PC-9 (cell line): ENCODE measurements around the gene MLEC. TPM values are rescaled to one million over a fixed set of nuclear protein-coding genes. Genes with fewer than 3 reads are reported as not detected.

ENCODE experiments used
- BruUV-seq: library from RNA; stranded (reverse); fragments of 400-500 nt; replicated peaks from 2 replicates; lab custom pipeline; 2021; lab: Mats Ljungman, UMichigan
- CTCF ChIA-PET: fragments of 300-600 bp; sonication (Branson Sonifier 250); formaldehyde crosslinking; loops from one replicate; lab custom pipeline; 2022; ENCODE audit warnings: antibody characterized with exemption; lab: Charles Lee
- POLR2A ChIA-PET: fragments of 300-600 bp; sonication (Branson Sonifier 250); formaldehyde crosslinking; loops from one replicate; lab custom pipeline; 2022; ENCODE audit warnings: antibody characterized with exemption; ENCODE audit not compliant: unreplicated experiment; lab: Charles Lee
- DNase-seq, 2 experiments: peaks; one replicate each; pipeline versions ENCODE4 v3.0.0 to v3.0.0-alpha.2; 2015 to 2022; ENCODE audit warnings: mixed read lengths in 1 of 2
- H2AFZ ChIP-seq: fragments of 200-600 bp; sonication (generic); 2 replicates; pipeline ENCODE4 v1.8.1; 2017; ENCODE audit warnings: antibody characterized with exemption
- H3F3A ChIP-seq: fragments of 200-600 bp; sonication (generic); 2 replicates; pipeline ENCODE4 v1.8.1; 2017; ENCODE audit warnings: antibody characterized with exemption, mild to moderate bottlenecking, low read depth; ENCODE audit not compliant: insufficient read depth
- H3K27ac ChIP-seq: fragments of 200-600 bp; sonication (generic); 2 replicates; pipeline ENCODE4 v1.6.1; 2016; ENCODE audit warnings: mixed run types
- H3K27me3 ChIP-seq: fragments of 200-600 bp; sonication (generic); 2 replicates; pipeline ENCODE4 v1.6.1; 2016; ENCODE audit warnings: low read depth, mixed run types; ENCODE audit not compliant: insufficient read depth
- H3K36me3 ChIP-seq: fragments of 200-600 bp; sonication (generic); 2 replicates; pipeline ENCODE4 v1.6.1; 2016; ENCODE audit warnings: low read depth, mixed run types
- H3K4me1 ChIP-seq: fragments of 200-600 bp; sonication (generic); replicated peaks from 2 replicates; pipeline ENCODE4 v1.6.1; 2016; ENCODE audit warnings: mixed run types; ENCODE audit not compliant: insufficient read depth
- H3K4me2 ChIP-seq: fragments of 200-600 bp; sonication (generic); 2 replicates; pipeline ENCODE4 v1.6.1; 2017; ENCODE audit warnings: mixed run types
- H3K4me3 ChIP-seq: fragments of 200-600 bp; sonication (generic); 2 replicates; pipeline ENCODE4 v1.6.1; 2016; ENCODE audit warnings: mixed run types
- H3K79me2 ChIP-seq: fragments of 200-600 bp; sonication (generic); 2 replicates; pipeline ENCODE4 v1.6.1; 2017; ENCODE audit warnings: low read depth, mixed run types
- H3K9me2 ChIP-seq: fragments of 200-600 bp; sonication (generic); 2 replicates; pipeline ENCODE4 v1.8.1; 2017; ENCODE audit warnings: mild to moderate bottlenecking; ENCODE audit not compliant: insufficient read depth
- H3K9me3 ChIP-seq: fragments of 200-600 bp; sonication (generic); 2 replicates; pipeline ENCODE4 v1.8.1; 2016; ENCODE audit warnings: low read depth; ENCODE audit not compliant: insufficient read depth
- H4K20me1 ChIP-seq: fragments of 200-600 bp; sonication (generic); 2 replicates; pipeline ENCODE4 v1.8.1; 2017; ENCODE audit not compliant: insufficient read depth
- CTCF ChIP-seq: fragments of 200-600 bp; sonication (generic); conservative IDR thresholded peaks from 2 replicates; pipeline ENCODE4 v1.6.1; 2017; ENCODE audit warnings: mixed run types, antibody characterized with exemption, mild to moderate bottlenecking, moderate library complexity
- EZH2 ChIP-seq: fragments of 200-600 bp; sonication (generic); IDR thresholded peaks from 2 replicates; pipeline ENCODE4 v1.8.0; 2017; ENCODE audit warnings: antibody characterized with exemption, low read depth
- intact Hi-C: fragments of 100-400 bp; cut with micrococcal nuclease; formaldehyde crosslinking; loops from one replicate; pipeline ENCODE4 v1.10.0; 2022; ENCODE audit not compliant: unreplicated experiment
- total RNA-seq: library from RNA; stranded (reverse); gene quantifications from 2 replicates; pipeline ENCODE4 v1.2.3, GENCODE V29; 2021

MLEC gene
- total RNA-seq, 1 experiment from 2014 or later, result 131 TPM

- H3K27ac ChIP-seq, result no peak overlapping the region
These were observed 53.1 kb downstream of the MLEC start for GRCh38 chr12:120739821-120740613.

GRCh38 chr12:120740871-120741270 is 53.9 kb downstream of the MLEC start:
- TF ChIP-seq EZH2 (no peak), CTCF (no peak)
- no peaks in the 10 kb centered on the region for H4K20me1 ChIP-seq
- H3K4me1 ChIP-seq, result no peaks in the 10 kb centered on the region
- no TSS peak for BruUV-seq
- intact Hi-C loops, result no loop called here
- no peak overlapping the region for H2AFZ ChIP-seq
- H3K9me2 ChIP-seq, result no peaks in the 10 kb centered on the region
- H3F3A ChIP-seq, result no peaks in the 10 kb centered on the region
- CTCF ChIA-PET, result no interaction called here
- H3K4me3 ChIP-seq, result no peak overlapping the region
- H3K79me2 ChIP-seq, result no peaks in the 10 kb centered on the region
- POLR2A ChIA-PET, result no interaction called here
- no peaks in the 10 kb centered on the region for H3K9me3 ChIP-seq
- H3K36me3 ChIP-seq, result no peaks in the 10 kb centered on the region
- no peak overlapping the region for H3K4me2 ChIP-seq
- H3K27me3 ChIP-seq, result no peaks in the 10 kb centered on the region
- no peak overlapping the region for H3K27ac ChIP-seq
- no peak for DNase-seq

More at GRCh38 chr12:120739821-120740613, 53.1 kb downstream of the MLEC start:
- DNase-seq, result no peak
- no peaks in the 10 kb centered on the region for H3K36me3 ChIP-seq
- BruUV-seq, result no TSS peak
- H3K9me3 ChIP-seq, result no peaks in the 10 kb centered on the region
- H3F3A ChIP-seq, result no peaks in the 10 kb centered on the region
- H3K4me1 ChIP-seq, result no peaks in the 10 kb centered on the region
- H2AFZ ChIP-seq, result no peak overlapping the region
- ChIA-PET CTCF (no interaction called here), POLR2A (no interaction called here)
- no peak overlapping the region for H3K4me2 ChIP-seq
- TF ChIP-seq CTCF, result no peak
- no peaks in the 10 kb centered on the region for H4K20me1 ChIP-seq
- no peak overlapping the region for H3K4me3 ChIP-seq
- H3K9me2 ChIP-seq, result no peaks in the 10 kb centered on the region
- H3K27me3 ChIP-seq, result no peaks in the 10 kb centered on the region
- intact Hi-C loops, result no loop called here
- H3K79me2 ChIP-seq, result no peaks in the 10 kb centered on the region

GRCh38 chr12:120741476-120742421 is 54.8 kb downstream of the MLEC start:
- no peak overlapping the region for H3K4me3 ChIP-seq
- no peak for DNase-seq
- no peaks in the 10 kb centered on the region for H3K79me2 ChIP-seq
- ChIA-PET CTCF (no interaction called here), POLR2A (no interaction called here)
- no peak overlapping the region for H3K27ac ChIP-seq
- H2AFZ ChIP-seq, result no peak overlapping the region
- H3K9me3 ChIP-seq, result no peaks in the 10 kb centered on the region
- no peaks in the 10 kb centered on the region for H3F3A ChIP-seq
- H3K27me3 ChIP-seq, result no peaks in the 10 kb centered on the region
- no peaks in the 10 kb centered on the region for H3K4me1 ChIP-seq
- BruUV-seq, result no TSS peak
- intact Hi-C loops, result no loop called here
- H4K20me1 ChIP-seq, result no peaks in the 10 kb centered on the region
- no peak overlapping the region for H3K4me2 ChIP-seq
- H3K9me2 ChIP-seq, result no peaks in the 10 kb centered on the region
- H3K36me3 ChIP-seq, result no peaks in the 10 kb centered on the region
- TF ChIP-seq CTCF (no peak), EZH2 (no peak)
